Camera-type eye (tissue), 1 donor: ENCODE data around the gene AHSP. TPM values are rescaled to one million over a fixed set of nuclear protein-coding genes. Genes with fewer than 3 reads are reported as not detected.

ENCODE experiments used
- total RNA-seq: library from RNA; depleted of rRNA; stranded (reverse); fragments of >200 nt; gene quantifications from one replicate; pipeline ENCODE4 v1.2.3, GENCODE V29; 2014

AHSP gene
- 21.1 TPM for total RNA-seq

DNA sequence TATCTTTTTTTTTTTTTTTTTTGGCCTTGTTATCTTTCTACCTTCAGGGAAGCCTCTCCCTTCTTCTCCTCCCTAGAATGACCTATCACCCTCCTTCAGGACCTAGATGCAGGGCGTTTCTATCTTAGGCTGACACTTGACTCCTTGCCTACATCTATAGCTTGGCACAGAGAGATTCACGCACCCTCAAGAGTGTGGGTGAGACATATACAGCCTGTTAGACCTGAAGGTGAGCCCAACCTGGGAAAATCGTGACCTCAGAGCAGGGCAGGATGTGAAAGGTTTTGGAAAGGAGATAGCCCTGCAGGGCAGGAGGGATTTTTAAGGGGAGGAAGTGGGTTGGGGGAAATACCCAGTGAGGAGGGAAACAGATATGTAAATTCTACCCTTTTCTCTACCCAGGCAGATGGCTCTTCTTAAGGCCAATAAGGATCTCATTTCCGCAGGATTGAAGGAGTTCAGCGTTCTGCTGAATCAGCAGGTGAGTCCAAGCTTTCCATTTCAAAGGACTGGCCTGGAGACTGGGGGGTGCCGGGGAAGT, at the start of gene AHSP:
AHSP (plus strand) TSS at position 167 of the 541 bp plus-strand sequence; CDS start at position 407, 240 bp downstream.

DNA sequence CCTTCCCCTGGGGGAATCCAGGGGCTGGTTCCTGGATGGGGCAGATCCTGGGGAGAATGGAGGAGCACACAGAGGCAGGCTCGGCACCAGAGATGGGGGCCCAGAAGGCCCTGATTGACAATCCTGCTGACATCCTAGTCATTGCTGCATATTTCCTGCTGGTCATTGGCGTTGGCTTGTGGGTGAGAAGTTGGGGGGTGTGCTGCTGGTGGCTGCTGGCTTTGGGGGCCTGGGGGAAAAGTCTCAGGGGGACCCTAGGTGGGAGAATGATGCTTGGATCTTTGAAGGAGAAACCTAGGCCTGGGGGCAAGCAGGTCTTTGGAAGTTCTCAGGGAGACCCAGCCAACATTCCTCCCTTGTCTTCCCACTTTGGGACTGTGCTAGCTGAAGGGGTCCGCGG, 44.6 kb upstream of the AHSP start, which contains the start of gene SLC5A2:
SLC5A2 (plus strand) TSS at position 43 of the 400 bp plus-strand sequence; CDS start at position 57, 14 bp downstream.

DNA sequence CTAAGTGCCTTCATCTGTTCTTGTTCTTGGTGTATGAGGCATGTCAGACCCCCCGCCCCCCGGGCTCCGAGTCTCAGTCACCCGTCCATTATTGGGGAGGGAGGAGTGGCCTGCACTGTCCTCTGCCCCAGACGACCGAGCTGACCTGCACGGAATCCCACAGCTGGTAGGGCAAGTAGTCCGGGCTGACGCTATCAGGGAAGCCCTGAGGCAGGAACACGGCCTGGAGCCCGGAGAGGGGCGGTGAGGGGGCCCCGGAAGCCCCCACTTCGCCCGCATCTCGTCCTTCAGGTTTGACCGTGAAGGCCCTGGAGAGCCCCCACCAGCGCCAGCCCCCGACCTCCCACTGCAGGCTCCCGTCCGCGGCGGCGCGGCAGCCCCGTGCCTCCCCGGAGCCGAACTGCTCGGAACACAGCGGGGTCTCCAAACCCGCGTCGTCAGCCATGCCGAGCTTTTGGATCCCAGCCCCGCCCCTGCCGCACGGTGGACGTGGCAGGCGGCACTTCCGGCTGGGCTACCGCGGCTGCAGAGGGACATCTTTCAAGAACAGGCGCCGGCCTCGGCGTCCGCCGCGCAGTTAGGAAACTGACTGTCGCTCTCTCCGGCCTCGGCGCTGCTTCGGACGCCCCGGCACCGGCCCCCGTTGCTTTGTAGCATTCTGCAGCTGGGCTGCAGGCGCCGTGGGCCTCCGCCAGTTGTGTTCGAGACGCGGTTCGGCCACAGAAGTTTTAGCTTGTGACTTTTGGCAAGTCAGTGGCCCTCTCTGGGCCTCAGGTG, 19.6 kb upstream of the AHSP start, which contains the start of gene RUSF1:
RUSF1 (minus strand) TSS at position 463 of the 777 bp plus-strand sequence; CDS start at position 445, 18 bp downstream.

Other genes with a start within 250 kb of the AHSP start
- 1.8 TPM for gene ITGAX, start 172.7 kb upstream of the AHSP start, total RNA-seq
- not detected for gene ITGAD, start 134.6 kb upstream of the AHSP start, total RNA-seq
- gene COX6A2, start 99.5 kb upstream of the AHSP start, total RNA-seq = 4.1 TPM
- gene ZNF843, start 85.1 kb upstream of the AHSP start, total RNA-seq = 1.8 TPM
- gene ARMC5, start 68.4 kb upstream of the AHSP start, total RNA-seq = 13.1 TPM
- 26.6 TPM for gene TGFB1I1, start 55.7 kb upstream of the AHSP start, total RNA-seq
- 1.0 TPM for gene SLC5A2, start 44.8 kb upstream of the AHSP start, total RNA-seq
- gene RUSF1, start 19.5 kb upstream of the AHSP start, total RNA-seq = 93.2 TPM